Measurements from ENCODE around the gene GOLPH3.

DNA sequence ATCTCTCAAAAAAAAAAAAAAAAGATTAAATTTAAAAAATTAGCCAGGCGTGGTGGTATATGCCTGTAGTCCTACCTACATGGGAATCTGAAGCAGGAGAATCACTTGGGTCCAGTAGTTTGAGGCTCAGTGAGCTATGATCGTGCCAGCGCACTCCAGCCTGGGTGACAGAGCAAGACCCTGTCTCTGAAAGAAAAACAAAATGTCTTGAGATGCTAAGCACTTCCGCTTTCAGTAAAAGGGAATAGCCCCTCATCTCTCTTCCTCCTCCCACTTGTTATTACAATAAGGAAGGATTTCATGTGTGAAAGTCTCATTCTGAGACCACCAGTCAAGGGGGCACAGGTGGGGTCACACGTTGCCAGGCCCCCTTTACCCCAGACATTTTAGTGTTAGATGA, 79.4 kb downstream of the GOLPH3 start:
- TF ChIP-seq, protein P1, sequence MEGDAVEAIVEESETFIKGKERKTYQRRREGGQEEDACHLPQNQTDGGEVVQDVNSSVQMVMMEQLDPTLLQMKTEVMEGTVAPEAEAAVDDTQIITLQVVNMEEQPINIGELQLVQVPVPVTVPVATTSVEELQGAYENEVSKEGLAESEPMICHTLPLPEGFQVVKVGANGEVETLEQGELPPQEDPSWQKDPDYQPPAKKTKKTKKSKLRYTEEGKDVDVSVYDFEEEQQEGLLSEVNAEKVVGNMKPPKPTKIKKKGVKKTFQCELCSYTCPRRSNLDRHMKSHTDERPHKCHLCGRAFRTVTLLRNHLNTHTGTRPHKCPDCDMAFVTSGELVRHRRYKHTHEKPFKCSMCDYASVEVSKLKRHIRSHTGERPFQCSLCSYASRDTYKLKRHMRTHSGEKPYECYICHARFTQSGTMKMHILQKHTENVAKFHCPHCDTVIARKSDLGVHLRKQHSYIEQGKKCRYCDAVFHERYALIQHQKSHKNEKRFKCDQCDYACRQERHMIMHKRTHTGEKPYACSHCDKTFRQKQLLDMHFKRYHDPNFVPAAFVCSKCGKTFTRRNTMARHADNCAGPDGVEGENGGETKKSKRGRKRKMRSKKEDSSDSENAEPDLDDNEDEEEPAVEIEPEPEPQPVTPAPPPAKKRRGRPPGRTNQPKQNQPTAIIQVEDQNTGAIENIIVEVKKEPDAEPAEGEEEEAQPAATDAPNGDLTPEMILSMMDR (IDR thresholded peaks at IDR 0.05; ENCODE audit: low read depth, low read length) = no peak
- no peak for TF ChIP-seq POLR2A (IDR thresholded peaks at IDR 0.05; ENCODE audit: extremely low read depth, insufficient read length)
